HL-60 (cell line): Measurements from ENCODE around the gene SRCIN1.

ENCODE experiments used
- POLR2AphosphoS5 ChIP-seq: IDR thresholded peaks from 2 replicates; pipeline ENCODE4 v1.6.1; 2012; ENCODE audit warnings: low read depth
- SPI1 ChIP-seq: IDR thresholded peaks from 2 replicates; pipeline ENCODE4 v1.6.1; 2012; ENCODE audit warnings: low read depth, mild to moderate bottlenecking, borderline replicate concordance
- TF ChIP-seq, protein P1 (sequence below): IDR thresholded peaks from one replicate; pipeline ENCODE4 v1.5.1; 2011; ENCODE audit warnings: low read length, control low read depth, inconsistent platforms; ENCODE audit not compliant: insufficient read depth

DNA sequence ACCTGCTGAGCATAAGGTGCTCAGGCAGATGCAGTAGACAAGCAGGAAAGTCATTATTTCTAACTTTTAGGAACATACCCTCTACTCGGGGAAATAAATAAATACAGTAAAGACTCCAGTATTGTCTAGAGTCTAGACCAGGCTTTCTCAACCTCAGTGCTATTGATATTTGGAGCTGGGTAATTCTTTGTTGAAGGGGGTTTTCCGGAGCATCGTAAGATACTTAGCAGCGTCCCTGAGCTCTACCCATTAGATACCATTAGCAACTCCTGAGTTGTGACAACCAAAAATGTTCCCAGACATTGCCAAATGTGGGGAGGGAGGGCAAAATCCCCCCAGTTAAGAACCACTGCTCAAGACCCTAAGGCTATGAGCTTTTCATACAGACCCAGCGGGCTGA lies 47.9 kb upstream of the SRCIN1 start:
- TF ChIP-seq, protein P1, sequence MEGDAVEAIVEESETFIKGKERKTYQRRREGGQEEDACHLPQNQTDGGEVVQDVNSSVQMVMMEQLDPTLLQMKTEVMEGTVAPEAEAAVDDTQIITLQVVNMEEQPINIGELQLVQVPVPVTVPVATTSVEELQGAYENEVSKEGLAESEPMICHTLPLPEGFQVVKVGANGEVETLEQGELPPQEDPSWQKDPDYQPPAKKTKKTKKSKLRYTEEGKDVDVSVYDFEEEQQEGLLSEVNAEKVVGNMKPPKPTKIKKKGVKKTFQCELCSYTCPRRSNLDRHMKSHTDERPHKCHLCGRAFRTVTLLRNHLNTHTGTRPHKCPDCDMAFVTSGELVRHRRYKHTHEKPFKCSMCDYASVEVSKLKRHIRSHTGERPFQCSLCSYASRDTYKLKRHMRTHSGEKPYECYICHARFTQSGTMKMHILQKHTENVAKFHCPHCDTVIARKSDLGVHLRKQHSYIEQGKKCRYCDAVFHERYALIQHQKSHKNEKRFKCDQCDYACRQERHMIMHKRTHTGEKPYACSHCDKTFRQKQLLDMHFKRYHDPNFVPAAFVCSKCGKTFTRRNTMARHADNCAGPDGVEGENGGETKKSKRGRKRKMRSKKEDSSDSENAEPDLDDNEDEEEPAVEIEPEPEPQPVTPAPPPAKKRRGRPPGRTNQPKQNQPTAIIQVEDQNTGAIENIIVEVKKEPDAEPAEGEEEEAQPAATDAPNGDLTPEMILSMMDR = no peak
- TF ChIP-seq POLR2AphosphoS5 = no peak
- TF ChIP-seq SPI1 = no peak
